HEK293T (cell line): ENCODE data around the gene LAMC1.

Source experiments
- CTCF ChIA-PET: fragments of 350-600 bp; formaldehyde crosslinking; extraction: SDS; loops from one replicate; lab custom pipeline; 2021; ENCODE audit warnings: antibody characterized with exemption, inconsistent platforms; lab: Yijun Ruan, JAX
- POLR2A ChIA-PET: fragments of 350-600 bp; formaldehyde crosslinking; extraction: SDS; loops from one replicate; lab custom pipeline; 2020; ENCODE audit warnings: antibody characterized with exemption, inconsistent platforms; lab: Yijun Ruan, JAX
- DNase-seq: peaks from one replicate; pipeline ENCODE4 v3.0.0; 2012; ENCODE audit warnings: mixed read lengths; ENCODE audit errors: extremely low spot score
- ARNT ChIP-seq: fragments of 450-650 bp; IDR thresholded peaks from 2 replicates; pipeline ENCODE4 v1.6.1; 2017; ENCODE audit warnings: mild to moderate bottlenecking
- BHLHE40 ChIP-seq: fragments of 450-650 bp; IDR thresholded peaks from 2 replicates; pipeline ENCODE4 v1.6.1; 2016; ENCODE audit warnings: mild to moderate bottlenecking, moderate library complexity, borderline replicate concordance
- CTBP1 ChIP-seq: fragments of 450-650 bp; IDR thresholded peaks from 2 replicates; pipeline ENCODE4 v1.6.1; 2016; ENCODE audit warnings: borderline replicate concordance
- ELF4 ChIP-seq: fragments of 450-650 bp; IDR thresholded peaks from 2 replicates; pipeline ENCODE4 v1.6.1; 2017; ENCODE audit warnings: antibody characterized with exemption
- FOXA1 ChIP-seq: fragments of 450-650 bp; IDR thresholded peaks from 2 replicates; pipeline ENCODE4 v1.6.1; 2016; ENCODE audit warnings: mild to moderate bottlenecking
- FOXK2 ChIP-seq: fragments of 450-650 bp; IDR thresholded peaks from 2 replicates; pipeline ENCODE4 v1.6.1; 2016; ENCODE audit warnings: mild to moderate bottlenecking
- FOXM1 ChIP-seq: fragments of 450-650 bp; IDR thresholded peaks from 2 replicates; pipeline ENCODE4 v1.6.1; 2017; ENCODE audit warnings: mild to moderate bottlenecking, borderline replicate concordance
- HDGF ChIP-seq: fragments of 450-650 bp; IDR thresholded peaks from 2 replicates; pipeline ENCODE4 v1.6.1; 2017; ENCODE audit warnings: antibody characterized with exemption, borderline replicate concordance
- L3MBTL2 ChIP-seq: fragments of 450-650 bp; conservative IDR thresholded peaks from 2 replicates; pipeline ENCODE4 v1.6.1; 2016; ENCODE audit warnings: mild to moderate bottlenecking
- LEF1 ChIP-seq: fragments of 450-650 bp; IDR thresholded peaks from 2 replicates; pipeline ENCODE4 v1.6.1; 2017; ENCODE audit warnings: mild to moderate bottlenecking, borderline replicate concordance
- NFRKB ChIP-seq: fragments of 450-650 bp; IDR thresholded peaks from 2 replicates; pipeline ENCODE4 v1.6.1; 2016; ENCODE audit warnings: mild to moderate bottlenecking, moderate library complexity
- PKNOX1 ChIP-seq: fragments of 450-650 bp; IDR thresholded peaks from 2 replicates; pipeline ENCODE4 v1.6.1; 2016
- SP1 ChIP-seq: fragments of 450-650 bp; IDR thresholded peaks from 2 replicates; pipeline ENCODE4 v1.6.1; 2017
- SUZ12 ChIP-seq: fragments of 450-650 bp; IDR thresholded peaks from 2 replicates; pipeline ENCODE4 v1.6.1; 2016; ENCODE audit warnings: mild to moderate bottlenecking
- TARDBP ChIP-seq: fragments of 450-650 bp; IDR thresholded peaks from 2 replicates; pipeline ENCODE4 v1.6.1; 2016
- ZNF384 ChIP-seq: fragments of 450-650 bp; IDR thresholded peaks from 2 replicates; pipeline ENCODE4 v1.6.1; 2016

The LAMC1 gene

GRCh38 chr1:183033205-183033604 is 10.0 kb downstream of the LAMC1 start:
- TF ChIP-seq SP1 (no peak), FOXM1 (no peak), FOXA1 (no peak), ELF4 (no peak), HDGF (no peak), PKNOX1 (no peak), LEF1 (no peak), ARNT (no peak), SUZ12 (no peak), TARDBP (no peak), CTBP1 (no peak), ZNF384 (no peak), BHLHE40 (no peak), FOXK2 (no peak), L3MBTL2 (no peak), NFRKB (no peak)
- DNase-seq: no peak
- ChIA-PET CTCF (interaction anchor here (0.6 kb wide), 1 partner anchor 45 kb away, joined by 3 read pairs; no protein-coding TSS in a partner anchor), POLR2A (interaction anchor here (1.0 to 2.6 kb wide), 2 partner anchors 202 to 208 kb away, joined by 3 to 7 read pairs; no protein-coding TSS in a partner anchor)

- CTCF ChIA-PET: no interaction called here
- POLR2A ChIA-PET: no interaction called here
- no peak for DNase-seq
- no peak for TF ChIP-seq PKNOX1
- TF ChIP-seq SP1: no peak
- TF ChIP-seq LEF1: no peak
- TF ChIP-seq TARDBP: no peak
- TF ChIP-seq FOXA1: no peak
- TF ChIP-seq BHLHE40: no peak
- no peak for TF ChIP-seq L3MBTL2
- no peak for TF ChIP-seq ZNF384
- no peak for TF ChIP-seq NFRKB
- TF ChIP-seq FOXM1: no peak
- TF ChIP-seq ELF4: no peak
- TF ChIP-seq HDGF: no peak
- no peak for TF ChIP-seq CTBP1
- no peak for TF ChIP-seq FOXK2
- no peak for TF ChIP-seq ARNT
- no peak for TF ChIP-seq SUZ12
Observed at GRCh38 chr1:183034682-183035081, 11.5 kb downstream of the LAMC1 start.

- CTCF ChIA-PET: interaction anchor here (0.7 kb wide), 1 partner anchor 111 kb away, joined by 3 read pairs; no protein-coding TSS in a partner anchor
- TF ChIP-seq ZNF384 (no peak), FOXA1 (no peak), LEF1 (no peak), FOXK2 (no peak), CTBP1 (no peak), ARNT (no peak), ELF4 (no peak), SUZ12 (no peak), SP1 (no peak), BHLHE40 (no peak), L3MBTL2 (no peak), NFRKB (no peak), FOXM1 (no peak), HDGF (no peak), PKNOX1 (no peak)
- DNase-seq: no peak
- POLR2A ChIA-PET: interaction anchor here (1.1 kb wide), 1 partner anchor 197 kb away, joined by 3 read pairs; no protein-coding TSS in a partner anchor
Observed at GRCh38 chr1:183038333-183038866, 15.2 kb downstream of the LAMC1 start.

- TF ChIP-seq LEF1: no peak
- no peak for TF ChIP-seq L3MBTL2
- no peak for TF ChIP-seq FOXK2
- TF ChIP-seq ARNT: no peak
- TF ChIP-seq SP1: no peak
- TF ChIP-seq ZNF384: no peak
- no peak for TF ChIP-seq FOXM1
- no peak for TF ChIP-seq HDGF
- TF ChIP-seq BHLHE40: no peak
- TF ChIP-seq TARDBP: no peak
- ChIA-PET CTCF (interaction anchor here (0.7 kb wide), 1 partner anchor 110 kb away, joined by 3 read pairs; no protein-coding TSS in a partner anchor), POLR2A (interaction anchor here (1.1 kb wide), 1 partner anchor 196 kb away, joined by 3 read pairs; no protein-coding TSS in a partner anchor)
- no peak for DNase-seq
Observed at GRCh38 chr1:183038913-183039312, 15.7 kb downstream of the LAMC1 start.

- ChIA-PET CTCF (no interaction called here), POLR2A (interaction anchor here (1.1 kb wide), 1 partner anchor 196 kb away, joined by 3 read pairs; no protein-coding TSS in a partner anchor)
- DNase-seq: no peak
- TF ChIP-seq ZNF384 (no peak), LEF1 (no peak), NFRKB (no peak), HDGF (no peak), FOXA1 (no peak), FOXM1 (no peak), FOXK2 (no peak), SUZ12 (no peak), BHLHE40 (no peak), ELF4 (no peak), ARNT (no peak), L3MBTL2 (no peak), CTBP1 (no peak), PKNOX1 (no peak), SP1 (no peak), TARDBP (no peak)
Observed at GRCh38 chr1:183039330-183039729, 16.1 kb downstream of the LAMC1 start.
